GM12878 (cell line): Measurements from ENCODE around the gene ANKRD11. TPM values are rescaled to one million over a fixed set of nuclear protein-coding genes. Genes with fewer than 3 reads are reported as not detected.

ENCODE experiments used
- ATAC-seq: fragments of 200-7000 bp; cut with Tn5 transposase; 3 replicates; pipeline ENCODE4 v1.9.1; 2020; ENCODE audit warnings: mild to moderate bottlenecking, moderate library complexity
- BruUV-seq: library from RNA; stranded (reverse); fragments of 400-500 nt; replicated peaks from 2 replicates; lab custom pipeline; 2021; lab: Mats Ljungman, UMichigan
- CTCF ChIA-PET: fragments of 300-600 bp; sonication (Branson Sonifier 250); formaldehyde crosslinking; extraction: SDS; loops from one replicate; lab custom pipeline; 2021; ENCODE audit warnings: inconsistent platforms; lab: Yijun Ruan, JAX
- POLR2A ChIA-PET: fragments of 350-600 bp; formaldehyde crosslinking; extraction: SDS; loops from one replicate; lab custom pipeline; 2021; ENCODE audit warnings: inconsistent platforms; lab: Charles Lee
- RAD21 ChIA-PET: fragments of 300-600 bp; sonication (Branson Sonifier 250); formaldehyde crosslinking; loops from one replicate; lab custom pipeline; 2023; ENCODE audit warnings: antibody characterized with exemption; ENCODE audit not compliant: unreplicated experiment; lab: Charles Lee
- SMC1A ChIA-PET: fragments of 300-600 bp; sonication (Branson Sonifier 250); formaldehyde crosslinking; loops from one replicate; lab custom pipeline; 2023; ENCODE audit not compliant: unreplicated experiment, uncharacterized antibody; lab: Charles Lee
- DNase-seq: peaks from one replicate; pipeline ENCODE4 v3.0.0-alpha.2; 2011; ENCODE audit warnings: low read depth, low spot score
- FAIRE-seq: peaks from 3 replicates; lab custom pipeline; 2011; peaks lifted over from hg19 to GRCh38; lab: Jason Lieb, UNC
- H2AFZ ChIP-seq: 2 replicates; pipeline ENCODE4 v1.6.0; 2011; ENCODE audit warnings: low read depth, low read length, control low read depth; ENCODE audit not compliant: control insufficient read depth
- H3K27ac ChIP-seq: 2 replicates; pipeline ENCODE4 v1.5.1; 2011; ENCODE audit warnings: control low read depth; ENCODE audit not compliant: control insufficient read depth, insufficient read depth
- H3K27me3 ChIP-seq, 2 experiments: replicated peaks in 1 of 2; 2 replicates each; pipeline versions ENCODE4 v1.6.0 to v1.6.1; 2011; ENCODE audit warnings: low read length in 1 of 2; ENCODE audit not compliant: control insufficient read depth in 2 of 2, insufficient read depth in 2 of 2
- H3K36me3 ChIP-seq, 2 experiments: 2 replicates each; pipeline ENCODE4 v1.5.1; 2011; ENCODE audit warnings: low read length in 1 of 2; ENCODE audit not compliant: control insufficient read depth in 2 of 2, insufficient read depth in 2 of 2
- H3K4me1 ChIP-seq: 2 replicates; pipeline ENCODE4 v1.6.1; 2011; ENCODE audit warnings: mild to moderate bottlenecking, low read length, moderate library complexity, mixed read lengths; ENCODE audit not compliant: control insufficient read depth, insufficient read depth
- H3K4me2 ChIP-seq: 2 replicates; pipeline ENCODE4 v1.6.0; 2011; ENCODE audit warnings: control low read depth; ENCODE audit not compliant: control insufficient read depth, insufficient read depth
- H3K4me3 ChIP-seq: fragments of 200-600 bp; sonication (generic); 2 replicates; pipeline ENCODE4 v1.5.1; 2016
- H3K79me2 ChIP-seq: 2 replicates; pipeline ENCODE4 v1.6.0; 2011; ENCODE audit warnings: low read length; ENCODE audit not compliant: control insufficient read depth, insufficient read depth
- H3K9ac ChIP-seq: 2 replicates; pipeline ENCODE4 v1.8.0; 2011; ENCODE audit warnings: low read length, control low read depth, mixed read lengths; ENCODE audit not compliant: control insufficient read depth, insufficient read depth
- H3K9me3 ChIP-seq: replicated peaks from 3 replicates; pipeline ENCODE4 v1.5.1; 2011; ENCODE audit warnings: mild to moderate bottlenecking, low read length; ENCODE audit not compliant: control insufficient read depth, insufficient read depth
- H4K20me1 ChIP-seq: 2 replicates; pipeline ENCODE4 v1.6.0; 2011; ENCODE audit not compliant: control insufficient read depth, insufficient read depth
- BHLHE40 ChIP-seq, 2 experiments: fragments of 450-650 bp in 1 of 2; IDR thresholded peaks; 2 replicates each; pipeline ENCODE4 v1.6.1; 2011 to 2017; ENCODE audit warnings: low read depth in 2 of 2, borderline replicate concordance in 1 of 2, improper control_type of control experiment in 1 of 2, low read length in 1 of 2, mild to moderate bottlenecking in 1 of 2
- CBX3 ChIP-seq: fragments of 200-600 bp; sonication (generic); IDR thresholded peaks from 2 replicates; pipeline ENCODE4 v1.6.1; 2016; ENCODE audit warnings: low read depth, borderline replicate concordance
- EP300 ChIP-seq, 2 experiments: fragments of 150-350 bp in 1 of 2; IDR thresholded peaks; 2 replicates each; pipeline ENCODE4 v1.6.1; 2011 to 2012; ENCODE audit warnings: low read depth in 2 of 2, low read length in 2 of 2, borderline replicate concordance in 1 of 2, improper control_type of control experiment in 1 of 2, inconsistent platforms in 1 of 2; ENCODE audit not compliant: control insufficient read depth in 1 of 2
- IRF4 ChIP-seq: IDR thresholded peaks from 2 replicates; pipeline ENCODE4 v1.6.1; 2011; ENCODE audit warnings: low read depth, low read length
- MYC ChIP-seq: IDR thresholded peaks from 2 replicates; pipeline ENCODE4 v1.6.1; 2011; ENCODE audit warnings: mild to moderate bottlenecking, low read length, moderate library complexity, inconsistent platforms; ENCODE audit not compliant: insufficient read depth, insufficient replicate concordance, insufficient read length, severe bottlenecking
- NFIC ChIP-seq: IDR thresholded peaks from 2 replicates; pipeline ENCODE4 v1.6.1; 2012; ENCODE audit warnings: low read depth, mild to moderate bottlenecking, inconsistent platforms, low read length, moderate library complexity
- NR2C1 ChIP-seq: fragments of 450-650 bp; IDR thresholded peaks from 2 replicates; pipeline ENCODE4 v1.6.1; 2017; ENCODE audit warnings: antibody characterized with exemption, mild to moderate bottlenecking, moderate library complexity
- SRF ChIP-seq, 2 experiments: IDR thresholded peaks; 2 replicates each; pipeline ENCODE4 v1.6.1; 2011; ENCODE audit warnings: low read depth in 2 of 2, low read length in 2 of 2, mild to moderate bottlenecking in 1 of 2, moderate library complexity in 1 of 2
- SUPT20H ChIP-seq: IDR thresholded peaks from 2 replicates; pipeline ENCODE4 v1.6.1; 2011; ENCODE audit warnings: low read depth, mild to moderate bottlenecking, low read length, moderate library complexity, borderline replicate concordance; ENCODE audit not compliant: control insufficient read depth
- TARDBP ChIP-seq: IDR thresholded peaks from 2 replicates; pipeline ENCODE4 v1.6.1; 2016; ENCODE audit warnings: borderline replicate concordance
- ZNF687 ChIP-seq: fragments of 450-650 bp; IDR thresholded peaks from 2 replicates; pipeline ENCODE4 v1.6.1; 2017; ENCODE audit warnings: mild to moderate bottlenecking, moderate library complexity
- WGBS: methylation state at CpG from one replicate; pipeline ENCODE4 v1.1.6; 2016; ENCODE audit warnings: low lambda C conversion rate; ENCODE audit not compliant: insufficient replicate concordance, insufficient coverage; ENCODE audit errors: missing lambda C conversion rate; 5-methylcytosine and 5-hydroxymethylcytosine counted together
- in situ Hi-C: fragments of 300-500 bp; cut with MboI; formaldehyde crosslinking; loops from 9 replicates; pipeline ENCODE4 v1.14.3; 2018; ENCODE audit warnings: mixed read lengths
- intact Hi-C: fragments of 100-400 bp; cut with micrococcal nuclease; formaldehyde crosslinking; loops from one replicate; pipeline ENCODE4 v1.14.2; 2022; ENCODE audit not compliant: unreplicated experiment
- polyA plus RNA-seq, 11 experiments: library from polyadenylated mRNA; depleted of rRNA in 4 of 11; unstranded in 6 of 11; stranded (reverse) in 5 of 11; fragments of >200 nt; fragmentation: Nextera tagmentation in 4 of 11; fragmentation: Illumina TruSeq in 1 of 11; extraction: Ambion mirVana in 4 of 11; extraction: Trizol in 1 of 11; gene quantifications; 1 replicate in 1 of 11; 2 replicates in 10 of 11; pipeline versions ENCODE4 v1.2.1 to v1.2.3, GENCODE V29; 2011 to 2016; ENCODE audit warnings: inconsistent platforms in 2 of 11, missing spikeins in 2 of 11, low read depth in 1 of 11
- total RNA-seq, 4 experiments: library from RNA; depleted of rRNA in 3 of 4; stranded (reverse); fragments of >200 nt in 3 of 4; fragmentation: Illumina TruSeq in 1 of 4; extraction: Trizol in 1 of 4; gene quantifications; 2 replicates each; pipeline versions ENCODE4 v1.2.1 to v1.2.3, GENCODE V29; 2013 to 2021

Gene ANKRD11
- total and polyA plus RNA-seq, 10 of the 15 experiments (the other 5 are each of a cell fraction or from before 2014, with no cell fraction given), result 5.1 to 103 (median 27.4) TPM

- FAIRE-seq (no peak), DNase-seq (no peak), ATAC-seq (no peak)
- ChIA-PET CTCF (interaction anchor here (0.9 kb wide), 1 partner anchor 188 kb away, joined by 3 read pairs; no protein-coding TSS in a partner anchor), SMC1A (interaction anchor here (2.3 kb wide), 1 partner anchor 13 kb away, joined by 4 read pairs; no protein-coding TSS in a partner anchor), POLR2A (no interaction called here), RAD21 (no interaction called here)
- in situ Hi-C loops (no loop called here), intact Hi-C loops (no loop called here)
- no peak overlapping the region for H3K27ac ChIP-seq
- TF ChIP-seq TARDBP (no peak), MYC (no peak), SUPT20H (no peak), IRF4 (no peak)
- no peaks in the 10 kb centered on the region for H3K9me3 ChIP-seq
- H3K79me2 ChIP-seq, result peaks cover 29% of the 10 kb centered on the region
- peaks cover 2 to 25% of the 10 kb centered on the region in 2 experiments for H3K36me3 ChIP-seq
- no peak overlapping the region for H3K4me3 ChIP-seq
- H3K9ac ChIP-seq, result no peak overlapping the region
- H3K27me3 ChIP-seq, result no peaks in the 10 kb centered on the region
- H3K4me2 ChIP-seq, result no peak overlapping the region
- no peak overlapping the region for H2AFZ ChIP-seq
- WGBS, result over 99% methylated on average over 9 of the region's 9 CpGs
- no TSS peak for BruUV-seq
- no peaks in the 10 kb centered on the region for H4K20me1 ChIP-seq
- H3K4me1 ChIP-seq, result no peaks in the 10 kb centered on the region
Observed at GRCh38 chr16:89512453-89512852, 22.1 kb upstream of the ANKRD11 start.

GRCh38 chr16:89511374-89511773 lies 21.0 kb upstream of the ANKRD11 start:
- in situ Hi-C loops, result no loop called here
- no peak; a peak in 1 of 4 replicates for TF ChIP-seq EP300 (IDR thresholded peaks at IDR 0.05; ENCODE audit: borderline replicate concordance in 1 of 2, control insufficient read depth in 1 of 2, low read depth in 2 of 2, low read length in 2 of 2)
- TF ChIP-seq ZNF687, result peak; percentile 64; the same call in 1 of the 2 replicates
- TF ChIP-seq NFIC, result no peak
- TF ChIP-seq BHLHE40 (IDR thresholded peaks at IDR 0.05; ENCODE audit: borderline replicate concordance in 1 of 2, low read depth in 2 of 2, low read length in 1 of 2), result peak in 1 of 2 experiments; percentile 54; a peak in 2 of 4 replicates
- TF ChIP-seq SRF (IDR thresholded peaks at IDR 0.05; ENCODE audit: low read depth in 2 of 2, low read length in 2 of 2), result no peak
- no peak for TF ChIP-seq CBX3
- no peak for TF ChIP-seq NR2C1
- TF ChIP-seq, all 136 proteins: peak for 2
- no peak for FAIRE-seq
- 71% methylated on average over 8 of the region's 8 CpGs for WGBS
- intact Hi-C loops, result no loop called here
- Histone ChIP-seq H3K27ac (no peak overlapping the region), H3K36me3 (peaks cover 0 to 21% of the 10 kb centered on the region in 2 experiments; a peak in 3 of 4 replicates), H2AFZ (no peak overlapping the region), H3K9me3 (no peaks in the 10 kb centered on the region), H3K4me2 (no peak overlapping the region), H3K27me3 (no peaks in the 10 kb centered on the region), H4K20me1 (no peaks in the 10 kb centered on the region), H3K4me1 (peaks cover 6% of the 10 kb centered on the region; the same call in 1 of the 2 replicates), H3K9ac (no peak overlapping the region), H3K4me3 (no peak overlapping the region), H3K79me2 (peaks cover 37% of the 10 kb centered on the region)
- SMC1A ChIA-PET, result interaction anchor here (2.3 kb wide), 1 partner anchor 14 kb away, joined by 4 read pairs; no protein-coding TSS in a partner anchor
- no TSS peak for BruUV-seq
- RAD21 ChIA-PET, result interaction anchor here (0.7 kb wide), 1 partner anchor 10 kb away, joined by 3 read pairs; no protein-coding TSS in a partner anchor
- CTCF ChIA-PET, result interaction anchor here (0.8 to 1.3 kb wide), 2 partner anchors 48 to 218 kb away, joined by 3 read pairs; no protein-coding TSS in a partner anchor
- no peak for ATAC-seq
- no peak for DNase-seq
- POLR2A ChIA-PET, result interaction anchor here (1.2 to 1.3 kb wide), 2 partner anchors 16 to 26 kb away, joined by 3 to 5 read pairs; no protein-coding TSS in a partner anchor
